K562 (cell line): ENCODE measurements around the gene NRM. TPM values are rescaled to one million over a fixed set of nuclear protein-coding genes. Genes with fewer than 3 reads are reported as not detected.

ENCODE experiments used
- DDX20 ChIP-seq: fragments of 450-650 bp; IDR thresholded peaks from 2 replicates; pipeline ENCODE4 v1.6.1; 2016; ENCODE audit warnings: missing genetic modification characterization, low read depth, mild to moderate bottlenecking, missing compliant biosample characterization, moderate library complexity
- GABPB2 ChIP-seq: fragments of 250-450 bp; sonication (Bioruptor Pico); conservative IDR thresholded peaks from 2 replicates; pipeline ENCODE4 v1.5.1; 2021; ENCODE audit warnings: mild to moderate bottlenecking
- HDAC2 ChIP-seq: fragments of 450-650 bp; IDR thresholded peaks from 2 replicates; pipeline ENCODE4 v1.6.1; 2016; ENCODE audit warnings: mild to moderate bottlenecking
- KAT2B ChIP-seq: IDR thresholded peaks from one replicate; pipeline ENCODE4 v1.6.1; 2012; ENCODE audit warnings: low read depth, mild to moderate bottlenecking, control low read depth, inconsistent platforms, low read length, moderate library complexity
- KDM1A ChIP-seq, 2 experiments: fragments of 450-650 bp; IDR thresholded peaks; 2 replicates each; pipeline ENCODE4 v1.6.1; 2016; ENCODE audit warnings: mild to moderate bottlenecking in 2 of 2
- PHF21A ChIP-seq: fragments of 450-650 bp; IDR thresholded peaks from 2 replicates; pipeline ENCODE4 v1.6.1; 2017; ENCODE audit warnings: low read depth, borderline replicate concordance
- SAP30 ChIP-seq: fragments of 200-600 bp; sonication (generic); IDR thresholded peaks from 2 replicates; pipeline ENCODE4 v1.6.1; 2012; ENCODE audit warnings: borderline replicate concordance, low read depth, mild to moderate bottlenecking, moderate library complexity, low read length, control low read depth, inconsistent platforms; ENCODE audit not compliant: insufficient read depth, poor library complexity, severe bottlenecking
- YY1 ChIP-seq, 3 experiments: IDR thresholded peaks; 2 replicates each; pipeline ENCODE4 v1.6.1; 2011; ENCODE audit warnings: low read length in 2 of 3, mild to moderate bottlenecking in 2 of 3, moderate library complexity in 2 of 3, borderline replicate concordance in 1 of 3, control low read depth in 1 of 3, low read depth in 1 of 3; ENCODE audit not compliant: insufficient read depth in 3 of 3, insufficient replicate concordance in 2 of 3, control insufficient read depth in 1 of 3, insufficient read length in 1 of 3; ENCODE audit errors: extremely low read depth in 1 of 3
- ZC3H11A ChIP-seq: IDR thresholded peaks from 2 replicates; pipeline ENCODE4 v1.6.1; 2012; ENCODE audit warnings: low read depth, low read length, improper control_type of control experiment
- ZFP1 ChIP-seq: fragments of 450-650 bp; formaldehyde crosslinking; IDR thresholded peaks from 2 replicates; pipeline ENCODE4 v1.4.0; 2020; ENCODE audit warnings: mild to moderate bottlenecking, mixed read lengths
- ZNF121 ChIP-seq: sonication (generic); formaldehyde crosslinking; conservative IDR thresholded peaks from 2 replicates; pipeline ENCODE4 v1.8.0; 2022; ENCODE audit warnings: missing genetic modification reagents
- ZNF197 ChIP-seq: fragments of 200-800 bp; sonication (Bioruptor generic); IDR thresholded peaks from 2 replicates; pipeline ENCODE4 v1.6.1; 2016; ENCODE audit warnings: low read depth, missing genetic modification characterization, missing compliant biosample characterization
- ZNF695 ChIP-seq: fragments of 450-650 bp; formaldehyde crosslinking; IDR thresholded peaks from 2 replicates; pipeline ENCODE4 v1.4.0; 2020; ENCODE audit warnings: mild to moderate bottlenecking, moderate library complexity
- polyA plus RNA-seq, 8 experiments: library from polyadenylated mRNA; depleted of rRNA in 4 of 8; stranded (reverse) in 5 of 8; unstranded in 3 of 8; fragments of >200 nt; fragmentation: Nextera tagmentation in 2 of 8; fragmentation: Illumina TruSeq in 1 of 8; extraction: Ambion mirVana in 2 of 8; extraction: Trizol in 1 of 8; gene quantifications; 2 replicates each; pipeline versions ENCODE4 v1.2.1 to v1.2.3, GENCODE V29; 2011 to 2014; ENCODE audit warnings: inconsistent platforms in 1 of 8, missing spikeins in 1 of 8
- total RNA-seq, 7 experiments: library from RNA; depleted of rRNA in 6 of 7; stranded (reverse); fragments of >200 nt in 6 of 7; fragmentation: Illumina TruSeq in 2 of 7; extraction: Trizol in 2 of 7; gene quantifications; 2 replicates each; pipeline versions ENCODE4 v1.2.1 to v1.2.3, GENCODE V29; 2011 to 2021; ENCODE audit warnings: low replicate concordance in 1 of 7
- TF ChIP-seq, protein P1 (sequence below): sonication (generic); formaldehyde crosslinking; IDR thresholded peaks from 2 replicates; pipeline ENCODE4 v1.8.1; 2023; ENCODE audit warnings: mild to moderate bottlenecking, missing genetic modification reagents
- TF ChIP-seq, protein P2 (sequence below): sonication (generic); formaldehyde crosslinking; IDR thresholded peaks from 2 replicates; pipeline ENCODE4 v1.8.1; 2023; ENCODE audit warnings: missing genetic modification reagents, mild to moderate bottlenecking, borderline replicate concordance
- TF ChIP-seq, protein P3 (sequence below): sonication (generic); formaldehyde crosslinking; IDR thresholded peaks from 2 replicates; pipeline ENCODE4 v1.4.0; 2020; ENCODE audit warnings: mild to moderate bottlenecking, missing genetic modification reagents
- TF ChIP-seq, protein P4 (sequence below): fragments of 250-450 bp; sonication (Bioruptor Pico); IDR thresholded peaks from 2 replicates; pipeline ENCODE4 v1.8.0; 2022; ENCODE audit warnings: moderate library complexity, mild to moderate bottlenecking, inconsistent platforms

Gene NRM
- total and polyA plus RNA-seq, 9 of the 15 experiments (the other 6 are each of a cell fraction or from before 2014, with no cell fraction given), result 9.7 to 58.2 (median 18.1) TPM

DNA sequence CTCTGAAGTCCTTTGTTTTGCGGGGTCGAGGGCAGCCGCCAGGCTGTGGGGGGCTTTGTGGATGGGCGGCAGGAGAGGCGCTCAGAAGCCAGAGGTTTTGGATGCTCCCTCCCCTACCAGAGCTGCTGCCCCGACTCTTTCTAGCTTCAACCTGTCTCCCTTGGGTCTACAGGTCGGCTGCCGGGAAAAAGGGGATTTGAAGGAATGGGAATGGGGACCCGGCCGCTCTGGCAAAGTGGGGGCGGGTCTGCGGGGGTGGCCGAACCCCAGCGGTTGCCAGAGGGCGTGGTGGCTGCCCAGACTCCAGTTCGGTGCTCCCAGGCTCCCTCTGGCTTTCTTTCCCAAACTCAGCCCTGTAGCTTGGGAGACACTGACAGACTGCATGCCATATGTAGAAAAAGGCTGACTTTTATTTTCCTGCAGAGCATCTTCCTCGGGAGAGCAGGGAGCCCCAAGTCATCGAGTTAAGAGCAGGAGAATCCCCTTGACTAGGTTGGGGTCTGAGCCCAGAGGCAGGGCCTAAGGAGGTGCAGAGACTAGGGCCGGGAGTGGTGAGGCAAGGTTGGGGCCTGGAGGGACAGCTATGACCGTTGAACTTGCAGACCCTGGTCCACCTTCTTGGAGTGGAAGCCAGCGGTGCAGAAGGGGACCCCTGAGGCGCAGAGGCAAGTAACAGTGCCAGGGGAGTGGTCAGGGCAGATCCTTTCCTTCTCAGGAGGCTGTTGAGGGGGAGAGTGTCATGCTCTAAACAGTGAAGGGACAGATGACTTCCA, 2.9 kb downstream of the NRM start (continued):
- TF ChIP-seq ZNF197 (no peak), KDM1A (IDR thresholded peaks at IDR 0.05) (no peak), ZNF121 (CRISPR knock-in tag) (no peak), YY1 (IDR thresholded peaks at IDR 0.05; ENCODE audit: borderline replicate concordance in 1 of 3, control insufficient read depth in 1 of 3, extremely low read depth in 1 of 3, insufficient read depth in 3 of 3, insufficient read length in 1 of 3, insufficient replicate concordance in 2 of 3, low read depth in 1 of 3, low read length in 2 of 3) (no peak), SAP30 (no peak), ZNF695 (CRISPR knock-in tag) (no peak), DDX20 (tag) (no peak), KAT2B (no peak), ZC3H11A (no peak), HDAC2 (no peak), PHF21A (no peak), GABPB2 (CRISPR knock-in tag) (no peak), ZFP1 (CRISPR knock-in tag) (no peak)
- TF ChIP-seq, protein P1, sequence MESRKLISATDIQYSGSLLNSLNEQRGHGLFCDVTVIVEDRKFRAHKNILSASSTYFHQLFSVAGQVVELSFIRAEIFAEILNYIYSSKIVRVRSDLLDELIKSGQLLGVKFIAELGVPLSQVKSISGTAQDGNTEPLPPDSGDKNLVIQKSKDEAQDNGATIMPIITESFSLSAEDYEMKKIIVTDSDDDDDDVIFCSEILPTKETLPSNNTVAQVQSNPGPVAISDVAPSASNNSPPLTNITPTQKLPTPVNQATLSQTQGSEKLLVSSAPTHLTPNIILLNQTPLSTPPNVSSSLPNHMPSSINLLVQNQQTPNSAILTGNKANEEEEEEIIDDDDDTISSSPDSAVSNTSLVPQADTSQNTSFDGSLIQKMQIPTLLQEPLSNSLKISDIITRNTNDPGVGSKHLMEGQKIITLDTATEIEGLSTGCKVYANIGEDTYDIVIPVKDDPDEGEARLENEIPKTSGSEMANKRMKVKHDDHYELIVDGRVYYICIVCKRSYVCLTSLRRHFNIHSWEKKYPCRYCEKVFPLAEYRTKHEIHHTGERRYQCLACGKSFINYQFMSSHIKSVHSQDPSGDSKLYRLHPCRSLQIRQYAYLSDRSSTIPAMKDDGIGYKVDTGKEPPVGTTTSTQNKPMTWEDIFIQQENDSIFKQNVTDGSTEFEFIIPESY (CRISPR knock-in tag), result no peak
- TF ChIP-seq, protein P2, sequence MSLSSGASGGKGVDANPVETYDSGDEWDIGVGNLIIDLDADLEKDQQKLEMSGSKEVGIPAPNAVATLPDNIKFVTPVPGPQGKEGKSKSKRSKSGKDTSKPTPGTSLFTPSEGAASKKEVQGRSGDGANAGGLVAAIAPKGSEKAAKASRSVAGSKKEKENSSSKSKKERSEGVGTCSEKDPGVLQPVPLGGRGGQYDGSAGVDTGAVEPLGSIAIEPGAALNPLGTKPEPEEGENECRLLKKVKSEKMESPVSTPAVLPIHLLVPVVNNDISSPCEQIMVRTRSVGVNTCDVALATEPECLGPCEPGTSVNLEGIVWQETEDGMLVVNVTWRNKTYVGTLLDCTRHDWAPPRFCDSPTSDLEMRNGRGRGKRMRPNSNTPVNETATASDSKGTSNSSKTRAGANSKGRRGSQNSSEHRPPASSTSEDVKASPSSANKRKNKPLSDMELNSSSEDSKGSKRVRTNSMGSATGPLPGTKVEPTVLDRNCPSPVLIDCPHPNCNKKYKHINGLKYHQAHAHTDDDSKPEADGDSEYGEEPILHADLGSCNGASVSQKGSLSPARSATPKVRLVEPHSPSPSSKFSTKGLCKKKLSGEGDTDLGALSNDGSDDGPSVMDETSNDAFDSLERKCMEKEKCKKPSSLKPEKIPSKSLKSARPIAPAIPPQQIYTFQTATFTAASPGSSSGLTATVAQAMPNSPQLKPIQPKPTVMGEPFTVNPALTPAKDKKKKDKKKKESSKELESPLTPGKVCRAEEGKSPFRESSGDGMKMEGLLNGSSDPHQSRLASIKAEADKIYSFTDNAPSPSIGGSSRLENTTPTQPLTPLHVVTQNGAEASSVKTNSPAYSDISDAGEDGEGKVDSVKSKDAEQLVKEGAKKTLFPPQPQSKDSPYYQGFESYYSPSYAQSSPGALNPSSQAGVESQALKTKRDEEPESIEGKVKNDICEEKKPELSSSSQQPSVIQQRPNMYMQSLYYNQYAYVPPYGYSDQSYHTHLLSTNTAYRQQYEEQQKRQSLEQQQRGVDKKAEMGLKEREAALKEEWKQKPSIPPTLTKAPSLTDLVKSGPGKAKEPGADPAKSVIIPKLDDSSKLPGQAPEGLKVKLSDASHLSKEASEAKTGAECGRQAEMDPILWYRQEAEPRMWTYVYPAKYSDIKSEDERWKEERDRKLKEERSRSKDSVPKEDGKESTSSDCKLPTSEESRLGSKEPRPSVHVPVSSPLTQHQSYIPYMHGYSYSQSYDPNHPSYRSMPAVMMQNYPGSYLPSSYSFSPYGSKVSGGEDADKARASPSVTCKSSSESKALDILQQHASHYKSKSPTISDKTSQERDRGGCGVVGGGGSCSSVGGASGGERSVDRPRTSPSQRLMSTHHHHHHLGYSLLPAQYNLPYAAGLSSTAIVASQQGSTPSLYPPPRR (CRISPR knock-in tag), result no peak
- TF ChIP-seq, protein P3, sequence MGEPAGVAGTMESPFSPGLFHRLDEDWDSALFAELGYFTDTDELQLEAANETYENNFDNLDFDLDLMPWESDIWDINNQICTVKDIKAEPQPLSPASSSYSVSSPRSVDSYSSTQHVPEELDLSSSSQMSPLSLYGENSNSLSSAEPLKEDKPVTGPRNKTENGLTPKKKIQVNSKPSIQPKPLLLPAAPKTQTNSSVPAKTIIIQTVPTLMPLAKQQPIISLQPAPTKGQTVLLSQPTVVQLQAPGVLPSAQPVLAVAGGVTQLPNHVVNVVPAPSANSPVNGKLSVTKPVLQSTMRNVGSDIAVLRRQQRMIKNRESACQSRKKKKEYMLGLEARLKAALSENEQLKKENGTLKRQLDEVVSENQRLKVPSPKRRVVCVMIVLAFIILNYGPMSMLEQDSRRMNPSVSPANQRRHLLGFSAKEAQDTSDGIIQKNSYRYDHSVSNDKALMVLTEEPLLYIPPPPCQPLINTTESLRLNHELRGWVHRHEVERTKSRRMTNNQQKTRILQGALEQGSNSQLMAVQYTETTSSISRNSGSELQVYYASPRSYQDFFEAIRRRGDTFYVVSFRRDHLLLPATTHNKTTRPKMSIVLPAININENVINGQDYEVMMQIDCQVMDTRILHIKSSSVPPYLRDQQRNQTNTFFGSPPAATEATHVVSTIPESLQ (CRISPR knock-in tag), result no peak
- TF ChIP-seq, protein P4, sequence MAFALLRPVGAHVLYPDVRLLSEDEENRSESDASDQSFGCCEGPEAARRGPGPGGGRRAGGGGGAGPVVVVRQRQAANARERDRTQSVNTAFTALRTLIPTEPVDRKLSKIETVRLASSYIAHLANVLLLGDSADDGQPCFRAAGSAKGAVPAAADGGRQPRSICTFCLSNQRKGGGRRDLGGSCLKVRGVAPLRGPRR (CRISPR knock-in tag), result no peak
